NT2/D1 (cell line): Measurements from ENCODE around the gene SPATA13.

Experiments
- DNase-seq: peaks from one replicate; pipeline ENCODE4 v3.0.0-alpha.2; 2011; ENCODE audit warnings: low read depth, low spot score
- H3K27me3 ChIP-seq: 2 replicates; pipeline ENCODE4 v1.6.0; 2011; ENCODE audit warnings: mild to moderate bottlenecking; ENCODE audit not compliant: insufficient read length, insufficient read depth
- H3K36me3 ChIP-seq: 2 replicates; pipeline ENCODE4 v1.6.1; 2011; ENCODE audit warnings: mild to moderate bottlenecking, low read length, mixed read lengths; ENCODE audit not compliant: insufficient read depth, insufficient read length
- H3K4me1 ChIP-seq: 2 replicates; pipeline ENCODE4 v1.5.1; 2011; ENCODE audit not compliant: insufficient read depth, insufficient read length
- H3K4me3 ChIP-seq: 2 replicates; pipeline ENCODE4 v1.5.1; 2011; ENCODE audit warnings: low read depth; ENCODE audit not compliant: insufficient read length
- H3K9ac ChIP-seq: 2 replicates; pipeline ENCODE4 v1.6.0; 2011; ENCODE audit warnings: low read depth; ENCODE audit not compliant: insufficient read length
- H3K9me3 ChIP-seq: 2 replicates; pipeline ENCODE4 v1.5.1; 2011; ENCODE audit warnings: mild to moderate bottlenecking, low read length; ENCODE audit not compliant: insufficient read depth
- SUZ12 ChIP-seq: IDR thresholded peaks from 2 replicates; pipeline ENCODE4 v1.6.1; 2011; ENCODE audit not compliant: insufficient read length, insufficient read depth; ENCODE audit errors: extremely low read depth
- YY1 ChIP-seq: IDR thresholded peaks from 2 replicates; pipeline ENCODE4 v1.6.1; 2011; ENCODE audit not compliant: insufficient read length, insufficient read depth
- ZNF274 ChIP-seq: IDR thresholded peaks from 2 replicates; pipeline ENCODE4 v1.6.1; 2011; ENCODE audit warnings: mild to moderate bottlenecking, low read depth, low read length

The SPATA13 gene

DNA sequence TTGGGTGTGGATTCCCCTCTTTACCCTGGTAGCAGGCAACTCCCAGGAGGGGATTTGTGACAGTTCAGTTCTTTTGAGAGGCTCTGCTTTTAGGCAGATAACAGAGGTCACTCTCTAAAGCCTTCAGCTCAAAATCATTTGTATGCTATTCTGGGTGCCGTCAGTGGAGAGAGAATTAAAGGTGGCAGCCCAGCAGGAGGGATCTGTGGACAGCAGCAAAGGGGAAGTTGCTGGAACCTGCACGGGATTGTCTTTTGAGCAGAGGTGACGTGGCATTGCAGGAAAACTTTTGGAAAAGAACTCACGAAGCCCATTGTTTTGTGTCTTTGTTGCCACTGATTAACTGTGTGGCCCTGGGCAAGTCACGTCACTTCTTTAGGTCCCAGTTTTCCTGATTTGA is 86.5 kb downstream of the SPATA13 start:
- no peak for TF ChIP-seq ZNF274
- no peak for TF ChIP-seq YY1
- TF ChIP-seq SUZ12: no peak
- H3K27me3 ChIP-seq: no peaks in the 10 kb centered on the region
- peaks cover 3% of the 10 kb centered on the region for H3K4me1 ChIP-seq
- no peak for DNase-seq
- no peak overlapping the region for H3K4me3 ChIP-seq
- peaks cover 20% of the 10 kb centered on the region for H3K36me3 ChIP-seq
- no peaks in the 10 kb centered on the region for H3K9me3 ChIP-seq
- no peak overlapping the region for H3K9ac ChIP-seq

DNA sequence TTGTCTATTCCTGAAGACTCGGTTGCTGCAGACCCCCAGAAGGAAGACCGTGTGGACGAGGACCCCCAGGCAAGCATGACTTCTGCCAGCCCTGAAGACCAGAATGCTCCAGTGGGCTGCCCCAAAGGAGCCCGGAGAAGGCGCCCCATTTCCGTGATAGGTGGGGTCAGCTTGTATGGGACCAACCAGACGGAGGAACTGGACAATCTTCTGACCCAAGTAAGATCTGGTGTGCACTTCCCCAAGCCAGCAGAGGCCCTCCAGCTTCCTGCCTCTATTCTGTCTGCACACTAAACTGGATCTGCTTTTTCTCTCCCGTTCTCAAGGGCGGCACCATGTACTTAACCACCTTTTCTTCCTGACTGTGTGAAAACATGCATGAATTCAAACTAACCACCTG is 89.1 kb downstream of the SPATA13 start:
- no peak for DNase-seq

GRCh38 chr13:24250376-24251057 is 90.0 kb downstream of the SPATA13 start:
- no peak overlapping the region for H3K4me3 ChIP-seq
- H3K36me3 ChIP-seq: peaks cover 51% of the 10 kb centered on the region
- H3K4me1 ChIP-seq: peaks cover 3% of the 10 kb centered on the region
- no peaks in the 10 kb centered on the region for H3K9me3 ChIP-seq
- TF ChIP-seq ZNF274 (no peak), SUZ12 (no peak), YY1 (no peak)
- DNase-seq: no peak
- no peaks in the 10 kb centered on the region for H3K27me3 ChIP-seq
- no peak overlapping the region for H3K9ac ChIP-seq

More for the DNA sequence above, 89.1 kb downstream of the SPATA13 start:
- H3K4me3 ChIP-seq: no peak overlapping the region
- H3K9ac ChIP-seq: no peak overlapping the region
- TF ChIP-seq ZNF274 (no peak), SUZ12 (no peak), YY1 (no peak)
- H3K9me3 ChIP-seq: no peaks in the 10 kb centered on the region
- peaks cover 43% of the 10 kb centered on the region for H3K36me3 ChIP-seq
- peaks cover 3% of the 10 kb centered on the region for H3K4me1 ChIP-seq
- no peaks in the 10 kb centered on the region for H3K27me3 ChIP-seq

DNA sequence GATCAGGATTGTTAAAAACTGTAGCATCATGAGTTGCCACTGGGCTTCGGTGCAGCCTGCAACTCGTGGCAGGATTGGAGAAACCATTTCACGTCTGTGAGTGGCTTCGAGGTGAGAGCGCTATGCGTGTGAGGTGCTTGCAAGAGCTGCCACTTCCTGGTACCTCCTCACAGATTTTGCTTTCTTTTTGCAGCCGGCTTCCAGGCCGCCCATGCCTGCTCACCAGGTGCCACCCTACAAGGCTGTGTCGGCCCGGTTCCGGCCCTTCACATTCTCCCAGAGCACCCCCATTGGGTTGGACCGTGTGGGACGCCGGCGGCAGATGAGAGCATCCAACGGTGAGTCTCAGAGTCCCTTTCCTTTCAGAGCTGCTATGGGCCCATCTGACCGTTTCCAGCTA is 91.0 kb downstream of the SPATA13 start:
- TF ChIP-seq ZNF274: no peak
- TF ChIP-seq YY1: no peak
- TF ChIP-seq SUZ12: no peak
- peaks cover 3% of the 10 kb centered on the region for H3K4me1 ChIP-seq
- no peak for DNase-seq
- no peak overlapping the region for H3K4me3 ChIP-seq
- no peaks in the 10 kb centered on the region for H3K27me3 ChIP-seq
- no peaks in the 10 kb centered on the region for H3K9me3 ChIP-seq
- H3K9ac ChIP-seq: no peak overlapping the region
- H3K36me3 ChIP-seq: peaks cover 54% of the 10 kb centered on the region

- Histone ChIP-seq H3K9ac (no peak overlapping the region), H3K9me3 (no peaks in the 10 kb centered on the region), H3K4me1 (peaks cover 3% of the 10 kb centered on the region), H3K4me3 (no peak overlapping the region), H3K27me3 (no peaks in the 10 kb centered on the region), H3K36me3 (peaks cover 60% of the 10 kb centered on the region)
- TF ChIP-seq ZNF274: no peak
- no peak for TF ChIP-seq SUZ12
- TF ChIP-seq YY1: no peak
- no peak for DNase-seq
Measured at GRCh38 chr13:24252136-24252535, 91.6 kb downstream of the SPATA13 start.

- peaks cover 64% of the 10 kb centered on the region for H3K36me3 ChIP-seq
- H3K9ac ChIP-seq: no peak overlapping the region
- H3K4me3 ChIP-seq: no peak overlapping the region
- DNase-seq: no peak
- H3K9me3 ChIP-seq: no peaks in the 10 kb centered on the region
- H3K27me3 ChIP-seq: no peaks in the 10 kb centered on the region
- TF ChIP-seq ZNF274 (no peak), SUZ12 (no peak), YY1 (no peak)
- H3K4me1 ChIP-seq: no peaks in the 10 kb centered on the region
Measured at GRCh38 chr13:24253520-24254145, 93.1 kb downstream of the SPATA13 start.

DNA sequence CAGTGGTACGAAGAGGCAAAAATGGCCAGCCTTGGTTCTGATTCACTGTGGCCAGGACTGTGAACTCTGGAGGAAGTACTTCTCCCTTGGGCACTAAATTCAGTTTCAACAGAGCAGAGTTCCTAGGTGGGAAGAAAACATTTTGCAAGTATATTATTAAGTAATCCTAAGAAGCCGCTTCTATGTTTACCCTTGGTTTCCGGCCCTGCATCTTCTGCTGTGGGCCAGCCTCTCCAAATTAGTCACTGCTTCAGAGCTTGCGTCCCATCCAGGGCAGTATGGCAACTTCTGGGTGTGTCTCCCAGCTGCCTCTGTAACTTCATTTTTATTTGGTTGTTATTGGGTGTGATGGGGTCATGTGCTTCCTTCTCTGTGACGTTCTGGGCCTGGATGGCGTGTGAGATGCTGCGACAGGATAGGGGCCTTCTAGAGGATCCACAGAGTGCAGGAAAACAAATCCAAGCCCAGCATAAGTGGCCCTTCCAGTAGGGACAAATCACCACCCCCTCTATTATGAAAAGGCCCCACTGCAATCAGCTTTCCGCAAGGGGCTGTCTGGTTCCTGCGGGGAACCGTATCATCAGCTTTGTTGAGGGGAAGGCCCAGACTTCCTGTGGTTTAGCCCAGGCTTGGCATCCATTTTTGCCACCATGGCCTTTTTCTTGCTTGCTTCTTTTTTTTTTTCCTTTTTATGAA is 93.8 kb downstream of the SPATA13 start:
- DNase-seq: no peak
- Histone ChIP-seq H3K9me3 (no peaks in the 10 kb centered on the region), H3K36me3 (peaks cover 67% of the 10 kb centered on the region), H3K27me3 (no peaks in the 10 kb centered on the region), H3K4me3 (no peak overlapping the region), H3K9ac (no peak overlapping the region), H3K4me1 (no peaks in the 10 kb centered on the region)
- TF ChIP-seq YY1 (no peak), ZNF274 (no peak), SUZ12 (no peak)
